TTC549 (cell line): ENCODE results near the gene GPLD1.
"Not testable (repeated sequence)": the region's sequence is repeated elsewhere in the genome, so short reads cannot be mapped to it uniquely, and the experiment has no call there.

ENCODE experiments used
- FAIRE-seq: peaks from 2 replicates; lab custom pipeline; 2012; peaks lifted over from hg19 to GRCh38; lab: Jason Lieb, UNC

The GPLD1 gene

DNA sequence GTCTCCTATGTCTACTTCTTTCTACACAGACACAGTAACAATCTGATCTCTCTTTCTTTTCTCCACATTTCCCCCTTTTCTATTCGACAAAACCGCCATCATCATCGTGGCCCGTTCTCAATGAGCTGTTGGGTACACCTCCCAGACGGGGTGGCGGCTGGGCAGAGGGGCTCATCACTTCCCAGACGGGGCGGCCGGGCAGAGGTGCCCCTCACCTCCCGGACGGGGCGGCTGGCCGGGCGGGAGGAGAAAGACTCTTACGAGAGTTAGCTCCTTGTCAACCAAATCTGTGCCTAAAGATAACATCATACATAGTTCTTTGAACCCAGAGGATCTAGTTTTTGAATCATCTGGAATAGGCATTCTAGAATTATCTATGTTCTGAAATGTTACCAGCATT, 74.8 kb downstream of the GPLD1 start:
- FAIRE-seq = not testable (repeated sequence)

DNA sequence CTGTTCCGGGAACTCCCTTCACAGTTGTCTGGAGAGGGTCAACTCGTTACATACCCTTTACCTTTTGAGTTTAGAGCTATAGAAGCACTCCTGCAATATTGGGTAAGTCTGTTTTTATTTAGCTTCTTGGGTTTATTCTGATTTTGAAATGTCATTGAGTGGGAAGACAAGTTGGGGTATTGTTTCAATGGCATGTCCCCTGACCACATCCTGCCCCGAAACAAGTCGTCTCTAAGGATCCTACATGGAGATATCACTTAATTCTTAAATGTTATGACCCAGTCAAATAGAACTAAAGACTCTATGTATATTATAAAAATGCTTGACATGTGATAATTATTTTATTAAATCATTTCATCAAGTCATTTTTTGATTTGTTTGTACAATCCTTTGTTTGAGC, 77.1 kb downstream of the GPLD1 start:
- no peak for FAIRE-seq

DNA sequence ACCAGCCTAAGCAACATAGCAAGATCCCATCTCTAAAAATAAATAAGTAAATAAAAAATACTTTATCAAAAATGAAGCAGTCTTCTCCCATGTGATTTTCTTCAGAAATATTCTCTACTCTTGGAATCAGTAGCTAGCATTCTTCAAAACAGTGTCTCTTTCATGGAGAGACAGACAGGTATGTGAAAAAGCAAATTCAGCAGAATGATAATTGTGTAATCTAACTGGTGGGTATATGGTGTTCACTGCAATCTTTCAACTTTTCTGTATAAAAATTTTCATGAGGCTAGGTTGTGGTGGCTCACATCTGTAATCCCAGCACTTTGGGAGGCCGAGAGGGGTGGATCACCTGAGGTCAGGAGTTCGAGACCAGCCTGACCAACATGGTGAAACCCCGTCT, 78.8 kb downstream of the GPLD1 start:
- no peak for FAIRE-seq

GRCh38 chr6:24408719-24409410, 80.5 kb downstream of the GPLD1 start:
- FAIRE-seq = no peak

GRCh38 chr6:24405262-24405661, 84.1 kb downstream of the GPLD1 start:
- FAIRE-seq = no peak

DNA sequence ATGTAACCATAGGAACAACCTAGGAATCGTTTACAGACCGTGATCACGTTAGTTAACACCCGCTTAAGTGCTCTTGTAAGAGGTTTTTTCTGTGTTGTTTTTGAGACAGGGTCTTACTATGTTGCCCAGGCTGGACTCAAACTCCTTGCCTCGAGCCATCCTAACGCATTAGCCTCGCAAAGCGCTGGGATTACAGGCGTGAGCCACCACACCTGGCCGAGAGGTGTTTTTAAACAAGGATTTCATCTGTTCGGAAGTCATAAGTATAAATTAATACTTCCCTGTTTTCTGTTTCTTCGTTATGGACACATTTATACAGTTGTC, 85.9 kb downstream of the GPLD1 start:
- FAIRE-seq = no peak

GRCh38 chr6:24402697-24403500, 86.5 kb downstream of the GPLD1 start, which contains the start of gene MRS2:
MRS2 (plus strand) TSS chr6:24402936; CDS start chr6:24403047, 111 bp downstream.
- FAIRE-seq = no peak

DNA sequence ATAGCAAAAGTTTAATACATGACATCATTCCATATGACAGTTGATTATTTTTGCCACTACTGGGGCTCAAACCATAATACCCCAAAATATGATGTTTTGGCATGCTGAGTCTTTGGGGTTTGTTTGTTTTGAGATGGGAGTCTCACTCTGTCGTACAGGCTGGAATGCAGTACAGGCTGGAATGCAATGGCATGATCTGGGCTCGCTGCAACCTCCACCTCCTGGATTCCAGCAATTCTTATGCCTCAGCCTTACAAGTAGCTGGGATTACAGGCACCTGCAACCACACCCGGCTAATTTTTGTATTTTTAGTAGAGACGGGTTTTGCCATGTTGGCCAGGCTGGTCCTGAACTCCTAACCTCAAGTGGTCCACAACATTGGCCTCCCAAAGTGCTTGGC, 87.9 kb downstream of the GPLD1 start:
- no peak for FAIRE-seq

DNA sequence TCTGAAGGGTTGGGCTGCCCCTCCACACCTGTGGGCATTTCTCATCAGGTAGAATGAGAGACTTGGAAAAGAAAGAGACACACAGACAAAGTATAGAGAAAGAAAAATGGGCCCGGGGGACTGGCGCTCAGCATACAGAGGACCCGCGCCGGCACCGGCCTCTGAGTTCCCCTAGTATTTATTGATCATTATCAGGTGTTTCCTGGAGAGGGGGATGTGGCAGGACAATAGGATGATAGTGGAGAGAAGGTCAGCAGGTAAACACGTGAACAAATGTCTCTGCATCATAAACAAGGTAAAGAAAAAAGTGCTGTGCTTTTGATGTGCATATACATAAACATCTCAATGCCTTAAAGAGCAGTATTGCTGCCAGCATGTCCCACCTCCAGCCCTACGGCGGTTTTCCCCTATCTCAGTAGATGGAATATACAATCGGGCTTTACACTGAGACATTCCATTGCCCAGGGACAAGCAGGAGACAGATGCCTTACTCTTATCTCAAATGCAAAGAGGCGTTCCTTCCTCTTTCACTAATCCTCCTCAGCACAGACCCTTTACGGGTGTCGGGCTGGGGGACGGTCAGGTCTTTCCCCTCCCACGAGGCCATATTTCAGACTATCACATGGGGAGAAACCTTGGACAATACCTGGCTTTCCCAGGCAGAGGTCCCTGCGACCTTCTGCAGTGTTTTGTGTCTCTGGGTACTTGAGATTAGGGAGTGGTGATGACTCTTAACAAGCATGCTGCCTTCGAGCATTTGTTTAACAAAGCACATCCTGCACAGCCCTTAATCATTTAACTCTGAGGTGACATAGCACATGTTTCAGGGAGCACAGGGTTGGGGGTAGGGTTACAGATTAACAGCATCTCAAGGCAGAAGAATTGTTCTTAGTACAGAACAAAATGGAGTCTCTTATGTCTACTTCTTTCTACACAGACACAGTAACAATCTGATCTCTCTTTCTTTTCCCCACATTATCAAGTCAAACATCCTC, 89.0 kb downstream of the GPLD1 start:
- not testable (repeated sequence) for FAIRE-seq

DNA sequence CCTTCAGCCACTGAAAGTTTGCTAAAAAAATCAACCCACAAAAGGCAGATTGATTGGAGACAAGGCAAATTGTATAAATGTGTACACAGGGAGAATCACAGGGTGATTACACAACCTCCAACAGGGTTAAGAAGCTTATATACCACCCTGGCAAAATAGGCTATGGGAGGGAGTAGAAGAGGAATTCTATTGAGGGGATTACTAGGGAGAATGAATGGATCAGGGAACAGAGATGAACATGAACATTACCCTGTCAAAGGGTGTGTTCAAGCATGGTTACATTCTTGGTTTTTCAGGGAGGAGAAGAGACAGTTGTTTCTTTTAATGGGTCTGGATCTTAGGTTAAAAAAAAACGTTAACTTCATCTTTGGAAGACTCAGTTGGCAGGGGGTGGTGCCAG, 91.7 kb downstream of the GPLD1 start:
- no peak for FAIRE-seq

- no peak for FAIRE-seq
These were observed 92.6 kb downstream of the GPLD1 start for GRCh38 chr6:24396824-24397223.

GRCh38 chr6:24394780-24395437, 94.5 kb downstream of the GPLD1 start:
- no peak for FAIRE-seq

DNA sequence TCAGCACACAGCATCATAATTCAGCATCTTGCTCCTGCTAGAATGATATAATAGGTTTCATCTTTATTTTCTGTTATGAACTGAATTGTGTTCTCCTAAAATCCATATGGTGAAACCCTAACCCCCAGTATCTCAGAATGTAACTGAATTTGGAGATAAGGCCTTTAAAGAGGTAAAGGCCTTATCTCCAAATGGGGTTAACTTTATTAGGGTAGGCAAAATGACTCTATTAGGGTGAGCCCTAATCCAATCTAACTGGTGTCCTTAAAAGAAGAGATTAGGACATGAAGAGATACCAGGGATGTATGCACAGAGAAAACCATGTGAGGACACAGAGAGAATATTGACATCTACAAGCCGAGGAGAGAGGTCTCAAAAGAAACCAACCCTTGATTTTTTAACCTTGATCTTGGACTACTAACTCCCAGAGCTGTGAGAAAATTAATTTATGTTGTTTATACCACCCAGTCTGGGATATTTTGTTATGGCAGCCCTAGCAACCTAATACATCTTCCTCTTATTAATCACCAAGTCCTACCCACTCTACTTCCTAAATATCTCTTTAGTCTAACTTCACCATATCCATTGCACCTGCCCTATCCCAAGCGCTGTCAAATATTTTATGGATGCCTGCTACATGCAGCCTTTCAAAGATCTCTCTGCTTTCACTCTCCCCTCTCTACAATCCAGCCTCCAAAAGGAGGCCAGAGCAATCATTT, 95.2 kb downstream of the GPLD1 start:
- FAIRE-seq = no peak

GRCh38 chr6:24391756-24392405, 97.5 kb downstream of the GPLD1 start:
- FAIRE-seq = no peak

DNA sequence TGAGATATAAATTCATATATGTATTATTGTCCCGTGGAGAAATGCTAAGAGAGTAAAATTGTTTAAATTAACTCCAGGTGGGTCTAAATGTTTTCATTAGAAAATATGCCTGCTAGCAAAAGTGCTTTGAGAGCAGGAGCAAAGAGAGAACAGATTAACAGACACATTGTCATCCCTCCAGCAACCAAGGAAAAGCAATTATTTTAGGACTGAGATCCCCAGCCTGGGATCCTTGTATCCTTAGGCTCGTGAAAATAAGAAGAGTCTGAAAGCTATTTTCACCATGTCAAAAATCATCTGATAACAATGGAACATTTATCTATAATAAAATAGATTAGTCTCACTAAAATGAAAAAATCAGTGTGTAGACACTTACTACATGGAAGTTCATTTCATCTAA, 98.2 kb downstream of the GPLD1 start:
- FAIRE-seq = no peak

DNA sequence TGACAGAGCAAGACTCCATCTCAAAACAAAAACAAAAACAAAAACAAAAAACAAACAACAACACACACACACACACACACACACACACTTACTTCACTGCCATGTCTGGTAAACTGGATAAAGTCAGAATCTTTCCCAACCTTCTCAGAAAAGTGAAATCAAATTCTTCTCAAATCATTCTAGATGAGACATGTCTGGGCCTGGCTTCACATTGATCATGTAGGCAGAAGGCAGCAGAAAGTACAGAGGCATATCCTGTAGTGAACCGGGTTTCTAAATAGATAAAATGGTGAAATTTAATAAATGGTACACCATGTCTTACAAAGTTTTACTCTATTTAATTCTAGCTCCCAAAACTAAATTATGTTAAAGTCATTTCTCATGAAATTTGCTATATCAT, 101.6 kb downstream of the GPLD1 start:
- no peak for FAIRE-seq

- FAIRE-seq = no peak
These were observed 103.7 kb downstream of the GPLD1 start for GRCh38 chr6:24385536-24386269.

DNA sequence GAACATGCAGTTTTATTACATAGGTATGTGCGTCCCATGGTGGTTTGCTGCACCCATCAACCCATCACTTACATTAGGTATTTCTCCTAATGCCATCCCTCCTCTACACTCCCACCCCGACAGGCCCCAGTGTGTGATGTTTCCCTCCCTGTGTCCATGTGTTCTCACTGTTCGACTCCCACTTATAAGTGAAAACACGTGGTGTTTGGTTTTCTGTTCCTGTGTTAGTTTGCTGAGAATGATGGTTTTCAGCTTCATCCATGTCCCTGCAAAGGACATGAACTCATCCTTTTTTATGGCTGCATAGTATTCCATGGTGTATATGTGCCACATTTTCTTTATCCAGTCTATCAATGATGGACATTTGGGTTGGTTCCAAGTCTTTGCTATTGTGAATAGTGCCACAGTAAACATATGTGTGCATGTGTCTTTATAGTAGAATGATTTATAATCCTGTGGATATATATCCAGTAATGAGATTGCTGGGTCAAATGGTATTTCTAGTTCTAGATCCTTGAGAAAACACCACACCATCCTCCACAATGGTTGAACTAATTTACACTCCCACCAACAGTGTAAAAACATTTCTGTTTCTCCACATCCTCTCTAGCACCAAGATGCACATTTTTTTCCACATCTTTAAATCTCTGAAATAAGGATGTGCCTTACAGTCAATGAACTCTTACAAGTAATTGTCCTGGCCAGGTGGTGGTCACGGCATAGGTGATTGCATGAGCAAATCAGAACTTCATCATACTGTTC, 104.8 kb downstream of the GPLD1 start:
- not testable (repeated sequence) for FAIRE-seq

DNA sequence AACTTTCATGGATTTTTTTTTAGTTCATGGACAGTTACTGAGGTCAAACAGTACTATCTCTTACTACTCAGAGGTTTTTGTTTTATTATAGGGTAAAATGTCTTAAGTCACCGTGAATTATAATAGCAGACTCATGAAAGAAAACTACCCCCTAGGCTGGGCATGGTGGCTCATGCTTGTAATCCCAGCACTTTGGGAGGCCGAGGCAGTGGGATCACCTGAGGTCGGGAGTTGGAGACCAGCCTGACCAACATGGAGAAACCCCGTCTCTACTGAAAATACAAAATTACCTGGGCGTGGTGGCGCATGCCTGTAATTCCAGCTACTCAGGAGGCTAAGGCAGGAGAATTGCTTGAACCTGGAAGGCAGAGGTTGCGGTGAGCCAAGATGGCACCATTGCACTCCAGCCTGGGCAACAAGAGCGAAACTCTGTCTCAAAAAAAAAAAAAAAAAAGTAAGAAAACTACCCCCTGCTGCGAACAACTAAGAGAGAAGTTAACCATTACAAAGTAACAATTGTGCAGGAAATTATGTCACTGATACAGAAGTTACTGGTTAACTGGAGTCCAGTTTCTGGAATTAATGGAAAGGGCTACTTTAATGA, 106.4 kb downstream of the GPLD1 start:
- FAIRE-seq = not testable (repeated sequence)
